Activated CD4-positive, alpha-beta T cell treated with anti-CD3 and anti-CD28 coated beads for 36 hours (primary cell): ENCODE results near the gene CD83. TPM values are rescaled to one million over a fixed set of nuclear protein-coding genes. Genes with fewer than 3 reads are reported as not detected.
"Not testable (repeated sequence)": the region's sequence is repeated elsewhere in the genome, so short reads cannot be mapped to it uniquely, and the experiment has no call there.

Source experiments
- ATAC-seq: fragments of 200-7000 bp; cut with Tn5 transposase; one replicate; pipeline ENCODE4 v1.10.0; 2021; ENCODE audit warnings: mild to moderate bottlenecking, moderate library complexity
- CTCF ChIA-PET: fragments of 350-600 bp; sonication (Branson Sonifier 250); formaldehyde crosslinking; loops from one replicate; lab custom pipeline; 2021; ENCODE audit warnings: antibody characterized with exemption; lab: Charles Lee
- POLR2A ChIA-PET: fragments of 350-600 bp; sonication (Branson Sonifier 250); formaldehyde crosslinking; loops from one replicate; lab custom pipeline; 2021; ENCODE audit warnings: antibody characterized with exemption, inconsistent platforms; lab: Charles Lee
- DNase-seq: peaks from one replicate; pipeline ENCODE4 v3.0.0-alpha.2; 2020
- H3K27ac Mint-ChIP-seq: one replicate; pipeline ENCODE4 v1.8.0; 2021; ENCODE audit warnings: mixed read lengths
- H3K27me3 Mint-ChIP-seq: one replicate; pipeline ENCODE4 v1.8.0; 2021; ENCODE audit warnings: mixed read lengths
- H3K36me3 Mint-ChIP-seq: one replicate; pipeline ENCODE4 v1.8.0; 2021; ENCODE audit warnings: low read depth, mixed read lengths
- H3K4me1 Mint-ChIP-seq: one replicate; pipeline ENCODE4 v1.8.0; 2021; ENCODE audit warnings: mixed read lengths
- H3K4me3 Mint-ChIP-seq: one replicate; pipeline ENCODE4 v1.8.0; 2021; ENCODE audit warnings: mild to moderate bottlenecking, moderate library complexity, mixed read lengths
- H3K9me3 Mint-ChIP-seq: one replicate; pipeline ENCODE4 v1.8.0; 2021; ENCODE audit warnings: low read depth, mixed read lengths
- intact Hi-C, 2 experiments: fragments of 100-400 bp; cut with DNase I in 1 of 2; cut with micrococcal nuclease in 1 of 2; formaldehyde crosslinking; loops; one replicate each; pipeline versions ENCODE4 v1.14.2 to v1.15.1; 2022 to 2024; cut with DNase I, micrococcal nuclease
- total RNA-seq, 2 experiments: library from RNA; stranded (reverse); gene quantifications; one replicate each; pipeline ENCODE4 v1.2.3, GENCODE V29; 2021

CD83 gene, protein sequence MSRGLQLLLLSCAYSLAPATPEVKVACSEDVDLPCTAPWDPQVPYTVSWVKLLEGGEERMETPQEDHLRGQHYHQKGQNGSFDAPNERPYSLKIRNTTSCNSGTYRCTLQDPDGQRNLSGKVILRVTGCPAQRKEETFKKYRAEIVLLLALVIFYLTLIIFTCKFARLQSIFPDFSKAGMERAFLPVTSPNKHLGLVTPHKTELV
- total RNA-seq, result 10 to 100 TPM; 22.0 to 22.9 TPM

DNA sequence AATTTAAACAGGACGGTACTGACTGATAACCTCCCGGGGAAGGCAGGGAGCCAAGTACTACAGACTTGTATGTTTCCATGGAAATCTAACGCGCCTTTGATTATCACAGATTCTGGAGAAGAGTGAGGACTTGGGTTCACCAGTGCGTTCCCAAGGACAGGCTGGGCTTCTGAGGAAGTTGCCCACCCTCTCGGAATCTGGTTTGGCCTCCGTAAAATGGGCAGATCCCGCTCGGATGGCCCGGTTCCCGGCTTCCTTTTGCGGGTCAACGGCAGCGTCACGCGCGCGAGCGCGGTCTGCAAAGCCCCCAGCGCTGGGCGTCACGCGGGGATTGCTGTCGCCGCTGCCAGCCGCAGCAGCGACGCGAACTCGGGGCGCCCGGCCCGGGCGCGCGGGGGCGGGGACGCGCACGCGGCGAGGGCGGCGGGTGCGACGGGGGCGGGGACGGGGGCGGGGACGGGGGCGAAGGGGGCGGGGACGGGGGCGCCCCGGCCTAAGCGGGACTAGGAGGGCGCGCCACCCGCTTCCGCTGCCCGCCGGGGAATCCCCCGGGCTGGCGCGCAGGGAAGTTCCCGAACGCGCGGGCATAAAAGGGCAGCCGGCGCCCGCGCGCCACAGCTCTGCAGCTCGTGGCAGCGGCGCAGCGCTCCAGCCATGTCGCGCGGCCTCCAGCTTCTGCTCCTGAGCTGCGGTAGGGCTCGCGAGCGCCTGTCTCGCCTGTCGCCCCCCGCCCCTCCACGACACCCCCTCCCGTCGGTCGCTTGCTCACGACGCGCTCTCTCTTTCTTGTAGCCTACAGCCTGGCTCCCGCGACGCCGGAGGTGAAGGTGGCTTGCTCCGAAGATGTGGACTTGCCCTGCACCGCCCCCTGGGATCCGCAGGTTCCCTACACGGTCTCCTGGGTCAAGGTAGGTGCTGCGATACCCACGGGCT, at the start of gene CD83:
Gene CD83 (plus strand): TSS at position 615 of the 933 bp plus-strand sequence. CDS start 40 bp downstream, at position 655.
- Mint-ChIP-seq H3K4me3 (peak within 1 kb of the TSS; percentile 99), H3K4me1 (peaks cover 43% of the 10 kb centered on the region), H3K9me3 (no peaks in the 10 kb centered on the region), H3K36me3 (peaks cover 36% of the 10 kb centered on the region), H3K27me3 (no peaks in the 10 kb centered on the region), H3K27ac (peak within 1 kb of the TSS; percentile 94)
- ATAC-seq (peak; percentile 83), DNase-seq (peak; percentile 86)
- POLR2A ChIA-PET, result interaction anchor here (0.5 to 1.0 kb wide), 5 partner anchors 8 to 392 kb away, joined by 3 to 6 read pairs (median 4); no protein-coding TSS in a partner anchor
- CTCF ChIA-PET, result interaction anchor here (0.6 to 1.0 kb wide), 6 partner anchors 23 to 543 kb away, joined by 3 to 5 read pairs (median 3); partner anchors contain the start of gene SIRT5
- intact Hi-C loops, result loop anchor here (2.0 to 5.0 kb wide), 3 partner anchors 43 to 1130 kb away; partner anchors contain the start of gene JARID2 (in 1 of the 2)

DNA sequence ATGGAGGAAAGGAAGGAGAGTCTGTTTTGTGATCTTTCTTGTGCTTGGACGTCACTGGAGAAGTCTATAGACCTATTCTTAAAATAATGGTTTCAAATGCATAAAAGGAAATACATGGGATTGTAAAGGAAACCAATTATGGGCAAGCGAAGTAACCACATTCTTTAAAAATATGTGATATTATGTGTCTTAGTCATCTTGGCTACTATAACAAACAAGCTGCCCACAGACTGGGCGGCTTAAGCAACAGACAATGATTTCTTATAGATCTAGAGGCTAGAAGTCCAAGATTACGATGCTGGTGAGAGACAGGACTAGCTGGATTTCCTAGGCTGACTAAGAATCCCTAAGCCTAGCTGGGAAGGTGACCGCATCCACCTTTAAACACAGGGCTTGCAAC, 49.4 kb upstream of the CD83 start:
- no peak overlapping the region for H3K27ac Mint-ChIP-seq
- H3K36me3 Mint-ChIP-seq, result no peaks in the 10 kb centered on the region
- no peaks in the 10 kb centered on the region for H3K9me3 Mint-ChIP-seq
- no peak overlapping the region for H3K4me3 Mint-ChIP-seq
- intact Hi-C loops, result loop anchor here (5.0 kb wide), 5 partner anchors 74 to 1176 kb away; partner anchors contain the start of gene SIRT5 (in 1 of the 2)
- ATAC-seq (no peak), DNase-seq (no peak)
- CTCF ChIA-PET, result interaction anchor here (0.6 to 7.6 kb wide), 12 partner anchors 7 to 494 kb away, joined by 3 to 98 read pairs (median 10); partner anchors contain the start of gene SIRT5
- POLR2A ChIA-PET, result no interaction called here
- H3K27me3 Mint-ChIP-seq, result peaks cover 3% of the 10 kb centered on the region
- H3K4me1 Mint-ChIP-seq, result peaks cover 9% of the 10 kb centered on the region

- no peak for ATAC-seq
- Mint-ChIP-seq H3K27ac (no peak overlapping the region), H3K36me3 (no peaks in the 10 kb centered on the region), H3K9me3 (no peaks in the 10 kb centered on the region), H3K27me3 (peaks cover 3% of the 10 kb centered on the region), H3K4me3 (no peak overlapping the region), H3K4me1 (peaks cover 10% of the 10 kb centered on the region)
- DNase-seq, result no peak
- ChIA-PET CTCF (interaction anchor here (0.6 to 7.6 kb wide), 9 partner anchors 11 to 494 kb away, joined by 3 to 98 read pairs (median 4); partner anchors contain the start of gene SIRT5), POLR2A (no interaction called here)
- intact Hi-C loops, result loop anchor here (5.0 kb wide), 5 partner anchors 74 to 1176 kb away; partner anchors contain the start of gene SIRT5 (in 1 of the 2)
Observed at GRCh38 chr6:14068623-14069022, 48.9 kb upstream of the CD83 start.

- CTCF ChIA-PET, result interaction anchor here (0.6 to 0.8 kb wide), 2 partner anchors 10 to 204 kb away, joined by 3 to 4 read pairs; no protein-coding TSS in a partner anchor
- Mint-ChIP-seq H3K9me3 (no peaks in the 10 kb centered on the region), H3K36me3 (no peaks in the 10 kb centered on the region), H3K4me1 (peaks cover 28% of the 10 kb centered on the region), H3K4me3 (no peak overlapping the region), H3K27ac (no peak overlapping the region), H3K27me3 (no peaks in the 10 kb centered on the region)
- ATAC-seq (no peak), DNase-seq (no peak)
- POLR2A ChIA-PET, result no interaction called here
- intact Hi-C loops, result no loop called here
Observed at GRCh38 chr6:14070457-14070856, 47.1 kb upstream of the CD83 start.

- DNase-seq (peak; percentile 43), ATAC-seq (peak; percentile 58)
- intact Hi-C loops, result loop anchor here in 1 of 2 experiments (2.0 kb wide), 1 partner anchor 37 kb away; no protein-coding TSS in a partner anchor
- ChIA-PET POLR2A (interaction anchor here (0.6 kb wide), 1 partner anchor 295 kb away, joined by 4 read pairs; no protein-coding TSS in a partner anchor), CTCF (interaction anchor here (0.7 kb wide), 1 partner anchor 46 kb away, joined by 3 read pairs; the partner anchor contains the start of gene CD83)
- Mint-ChIP-seq H3K27me3 (no peaks in the 10 kb centered on the region), H3K4me3 (no peak overlapping the region), H3K4me1 (peaks cover 32% of the 10 kb centered on the region), H3K36me3 (no peaks in the 10 kb centered on the region), H3K27ac (no peak overlapping the region), H3K9me3 (no peaks in the 10 kb centered on the region)
Observed at GRCh38 chr6:14072084-14072483, 45.5 kb upstream of the CD83 start.

- Mint-ChIP-seq H3K4me3 (peak overlapping the region; percentile 10), H3K27ac (peak overlapping the region; percentile 92), H3K4me1 (peaks cover 46% of the 10 kb centered on the region)
- not testable (repeated sequence) for H3K36me3 Mint-ChIP-seq, H3K27me3 Mint-ChIP-seq, H3K9me3 Mint-ChIP-seq, ATAC-seq, DNase-seq
- CTCF ChIA-PET, result interaction anchor here (0.6 to 1.8 kb wide), 8 partner anchors 8 to 581 kb away, joined by 3 to 6 read pairs (median 3); no protein-coding TSS in a partner anchor
- intact Hi-C loops, result loop anchor here (2.0 kb wide), 2 partner anchors 35 to 43 kb away; partner anchors contain the start of gene CD83 (in 1 of the 2)
- POLR2A ChIA-PET, result interaction anchor here (0.5 to 0.6 kb wide), 2 partner anchors 73 to 1460 kb away, joined by 3 to 4 read pairs; no protein-coding TSS in a partner anchor
Observed at GRCh38 chr6:14073561-14074354, 43.8 kb upstream of the CD83 start.

DNA sequence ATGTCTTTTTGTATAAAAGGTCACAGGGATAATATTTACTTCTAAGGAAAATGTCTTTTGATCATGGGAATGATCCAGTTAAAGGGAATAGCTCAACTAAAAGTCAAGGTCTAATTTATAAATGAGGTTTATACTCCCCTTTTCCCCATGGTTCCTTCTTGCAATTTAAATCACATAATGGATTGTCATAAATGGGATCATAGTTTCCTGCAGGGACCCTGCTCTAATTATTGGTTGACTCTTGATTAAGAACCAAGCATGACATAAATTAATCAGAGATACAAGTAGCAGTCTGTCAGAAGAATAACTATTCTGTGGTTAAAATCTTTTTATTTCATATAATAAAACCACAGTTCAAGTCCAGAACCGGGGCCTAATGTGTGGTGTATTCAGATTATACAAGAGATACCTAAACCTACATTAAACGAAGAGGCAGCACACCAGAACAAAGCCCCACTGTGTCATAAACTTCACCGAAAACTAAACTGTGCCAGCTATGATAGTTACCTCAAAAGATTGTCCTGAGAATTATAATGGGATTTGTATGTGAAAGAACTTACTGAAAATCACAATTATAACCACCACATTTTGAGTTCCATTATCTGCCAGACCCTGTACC, 43.0 kb upstream of the CD83 start:
- ATAC-seq (peak; percentile 2), DNase-seq (no peak)
- peak overlapping the region; percentile 66 for H3K4me3 Mint-ChIP-seq
- peak overlapping the region; percentile 92 for H3K27ac Mint-ChIP-seq
- H3K27me3 Mint-ChIP-seq, result no peaks in the 10 kb centered on the region
- H3K36me3 Mint-ChIP-seq, result no peaks in the 10 kb centered on the region
- H3K9me3 Mint-ChIP-seq, result no peaks in the 10 kb centered on the region
- peaks cover 54% of the 10 kb centered on the region for H3K4me1 Mint-ChIP-seq
- ChIA-PET CTCF (interaction anchor here (0.6 to 2.6 kb wide), 11 partner anchors 8 to 580 kb away, joined by 3 to 23 read pairs (median 4); no protein-coding TSS in a partner anchor), POLR2A (no interaction called here)
- intact Hi-C loops, result loop anchor here (1.0 to 2.0 kb wide), 2 partner anchors 42 to 47 kb away; partner anchors contain the start of gene CD83 (in 1 of the 2)

- ChIA-PET POLR2A (no interaction called here), CTCF (interaction anchor here (0.8 to 2.6 kb wide), 9 partner anchors 8 to 165 kb away, joined by 3 to 23 read pairs (median 4); no protein-coding TSS in a partner anchor)
- DNase-seq (no peak), ATAC-seq (peak; percentile 82)
- Mint-ChIP-seq H3K4me1 (peaks cover 59% of the 10 kb centered on the region), H3K4me3 (peak overlapping the region; percentile 66), H3K27me3 (no peaks in the 10 kb centered on the region), H3K27ac (peak overlapping the region; percentile 92), H3K9me3 (no peaks in the 10 kb centered on the region), H3K36me3 (no peaks in the 10 kb centered on the region)
- intact Hi-C loops, result loop anchor here (1.0 to 2.0 kb wide), 2 partner anchors 42 to 46 kb away; partner anchors contain the start of gene CD83 (in 1 of the 2)
Observed at GRCh38 chr6:14075095-14075503, 42.5 kb upstream of the CD83 start.

GRCh38 chr6:14077193-14077867, 40.2 kb upstream of the CD83 start:
- peak; percentile 26 for DNase-seq
- intact Hi-C loops, result no loop called here
- peaks cover 53% of the 10 kb centered on the region for H3K4me1 Mint-ChIP-seq

More at GRCh38 chr6:14077193-14077867, 40.2 kb upstream of the CD83 start:
- no peak overlapping the region for H3K27ac Mint-ChIP-seq
- no peaks in the 10 kb centered on the region for H3K27me3 Mint-ChIP-seq
- ChIA-PET CTCF (interaction anchor here (0.8 to 1.4 kb wide), 4 partner anchors 10 to 169 kb away, joined by 3 to 5 read pairs (median 3); no protein-coding TSS in a partner anchor), POLR2A (interaction anchor here (0.7 kb wide), 1 partner anchor 40 kb away, joined by 4 read pairs; the partner anchor contains the start of gene CD83)
- ATAC-seq, result peak; percentile 8
- H3K4me3 Mint-ChIP-seq, result no peak overlapping the region
- no peaks in the 10 kb centered on the region for H3K36me3 Mint-ChIP-seq
- no peaks in the 10 kb centered on the region for H3K9me3 Mint-ChIP-seq
